GM18502 (cell line): ENCODE data around the gene TRPC6.
A peak's percentile ranks its signal among the peaks of the same experiment; 100 is the strongest.
"Not testable (repeated sequence)": the region's sequence is repeated elsewhere in the genome, so short reads cannot be mapped to it uniquely, and the experiment has no call there.

Source experiments
- ATAC-seq: cut with Tn5 transposase; IDR thresholded peaks from one replicate; pipeline ENCODE4 v1.9.1; 2021; ENCODE audit warnings: mild to moderate bottlenecking; ENCODE audit not compliant: unreplicated experiment, poor library complexity

Gene TRPC6

DNA sequence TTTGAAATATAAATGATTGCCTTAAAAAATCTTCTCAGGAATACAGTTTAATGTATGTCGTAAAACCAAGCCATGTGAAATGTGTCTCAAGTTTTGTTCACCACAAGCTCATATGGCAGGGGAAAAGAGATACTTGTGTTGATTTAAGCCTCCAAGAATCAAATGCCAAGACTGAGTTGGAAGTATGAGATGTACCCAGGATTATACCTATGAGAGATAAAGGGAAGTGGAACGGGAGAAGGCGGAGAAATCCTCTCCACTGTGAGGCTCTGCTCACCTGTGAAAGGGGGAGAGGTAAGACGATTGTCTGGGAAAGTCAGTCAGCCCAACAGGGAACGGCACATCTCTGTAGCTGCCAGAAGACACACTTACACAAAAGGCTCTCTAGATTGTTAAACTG, 124.8 kb downstream of the TRPC6 start:
- no peak for ATAC-seq

GRCh38 chr11:101458161-101458560, 125.6 kb downstream of the TRPC6 start:
- ATAC-seq, result no peak

- no peak for ATAC-seq
Observed at GRCh38 chr11:101456812-101457211, 127.0 kb downstream of the TRPC6 start.

- ATAC-seq, result no peak
Observed at GRCh38 chr11:101453682-101454081, 130.1 kb downstream of the TRPC6 start.

DNA sequence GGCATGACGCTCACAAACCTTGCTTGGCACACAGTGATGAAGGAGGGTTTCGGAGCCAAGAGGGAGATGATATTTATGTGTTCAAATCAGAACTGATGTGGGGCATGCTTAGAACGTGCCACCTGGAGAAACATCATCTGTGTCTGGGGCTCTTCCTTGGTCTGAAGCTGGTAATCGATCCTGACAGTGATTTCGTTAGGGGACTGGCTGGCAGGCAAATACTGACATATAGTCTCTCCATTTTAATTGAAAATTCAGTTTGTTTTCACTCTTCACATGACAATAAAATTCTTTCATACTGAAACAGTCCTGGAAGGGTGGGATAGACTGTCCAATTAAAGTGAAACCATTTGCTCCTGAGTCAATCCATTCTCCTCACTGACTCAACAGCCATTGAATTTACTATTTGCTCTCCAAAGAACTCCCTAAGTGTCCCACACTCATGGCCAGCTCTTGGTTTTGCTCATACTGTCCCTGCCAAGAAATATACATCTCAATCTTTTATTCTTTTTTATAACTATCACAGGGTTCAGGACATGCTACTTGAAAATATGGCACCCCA, 134.8 kb downstream of the TRPC6 start:
- ATAC-seq, result no peak

- ATAC-seq, result no peak
Observed at GRCh38 chr11:101446726-101447125, 137.1 kb downstream of the TRPC6 start.

- ATAC-seq, result no peak
Observed at GRCh38 chr11:101446238-101446637, 137.6 kb downstream of the TRPC6 start.

- ATAC-seq, result no peak
Observed at GRCh38 chr11:101445761-101446160, 138.0 kb downstream of the TRPC6 start.

GRCh38 chr11:101444851-101445250, 139.0 kb downstream of the TRPC6 start:
- no peak for ATAC-seq

DNA sequence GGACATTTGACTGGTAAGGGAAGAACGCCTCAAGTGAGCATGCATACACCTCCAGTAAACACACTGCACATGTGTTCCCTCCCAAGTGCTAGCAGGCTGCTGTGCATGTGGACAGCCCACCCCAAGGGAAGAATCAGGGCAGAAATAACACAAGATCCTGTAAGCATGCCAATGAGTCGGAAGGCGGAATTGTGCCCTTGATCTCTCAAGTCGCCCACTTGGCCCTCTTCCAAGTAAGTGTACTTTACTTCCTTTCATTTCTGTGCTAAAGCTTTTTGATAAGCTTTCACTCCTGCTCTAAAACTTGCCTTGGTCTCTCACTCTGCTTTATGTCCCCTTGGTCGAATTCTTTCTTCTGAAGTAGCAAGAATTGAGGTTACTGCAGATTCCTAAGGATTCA, 139.6 kb downstream of the TRPC6 start:
- no peak for ATAC-seq

- no peak for ATAC-seq
Observed at GRCh38 chr11:101442936-101443521, 140.8 kb downstream of the TRPC6 start.

DNA sequence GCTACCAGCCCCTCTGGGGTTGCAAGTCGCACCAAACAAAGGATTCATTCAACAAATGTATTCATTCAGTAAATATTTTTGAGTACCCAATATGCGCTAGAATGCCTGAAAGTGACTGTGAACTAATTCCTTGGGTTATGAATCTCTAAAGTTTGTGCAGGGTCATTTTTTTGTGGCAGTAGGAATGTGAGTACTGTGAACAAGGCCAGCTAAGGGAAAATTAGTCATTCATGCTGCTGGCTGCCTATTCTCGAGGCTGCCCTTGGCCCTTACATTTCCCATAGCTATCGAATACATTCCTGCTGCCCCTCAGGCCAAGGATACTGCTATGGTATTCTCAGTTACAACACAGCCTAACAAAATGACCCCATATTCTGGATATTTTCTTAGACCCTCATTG, 141.6 kb downstream of the TRPC6 start:
- no peak for ATAC-seq

DNA sequence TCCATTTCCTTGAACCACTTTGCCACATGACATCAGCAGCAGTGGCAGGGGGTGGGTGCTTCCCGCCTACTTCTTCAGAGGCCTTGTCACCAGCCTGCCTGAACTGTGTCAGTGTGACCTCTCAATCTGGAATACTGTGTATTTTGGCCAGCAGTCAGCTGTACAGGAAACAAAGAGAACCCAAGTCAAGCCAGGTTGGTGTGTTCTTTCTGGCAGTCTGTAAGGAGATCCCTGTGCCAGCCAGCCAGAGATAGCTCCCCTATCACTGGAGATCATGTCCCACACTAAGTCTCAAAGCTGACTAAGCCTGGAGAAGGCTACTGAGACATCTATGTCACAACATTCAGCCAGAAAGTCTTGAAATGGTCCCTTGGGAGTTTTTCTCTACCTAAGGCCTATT, 142.1 kb downstream of the TRPC6 start:
- ATAC-seq, result no peak

DNA sequence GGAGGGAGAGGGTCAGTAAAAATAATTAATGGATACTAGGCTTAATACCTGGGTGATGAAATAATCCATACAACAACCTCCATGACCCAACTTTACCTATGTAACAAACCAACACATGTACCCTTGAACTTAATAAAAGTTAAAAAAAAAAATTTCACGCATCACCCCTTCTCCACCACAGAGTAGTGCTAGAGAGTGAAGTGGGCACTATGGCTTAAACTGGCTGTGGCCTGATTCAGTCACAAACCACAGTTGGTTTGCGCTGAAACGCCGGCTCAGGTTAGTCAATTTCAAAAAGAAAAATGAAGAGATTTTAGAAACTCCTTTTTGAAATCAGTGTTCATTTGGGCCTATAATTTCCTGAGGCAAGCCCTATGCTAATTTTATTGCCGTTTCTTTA, 144.3 kb downstream of the TRPC6 start:
- ATAC-seq, result no peak

- ATAC-seq, result not testable (repeated sequence)
Observed at GRCh38 chr11:101438708-101439107, 145.1 kb downstream of the TRPC6 start.

DNA sequence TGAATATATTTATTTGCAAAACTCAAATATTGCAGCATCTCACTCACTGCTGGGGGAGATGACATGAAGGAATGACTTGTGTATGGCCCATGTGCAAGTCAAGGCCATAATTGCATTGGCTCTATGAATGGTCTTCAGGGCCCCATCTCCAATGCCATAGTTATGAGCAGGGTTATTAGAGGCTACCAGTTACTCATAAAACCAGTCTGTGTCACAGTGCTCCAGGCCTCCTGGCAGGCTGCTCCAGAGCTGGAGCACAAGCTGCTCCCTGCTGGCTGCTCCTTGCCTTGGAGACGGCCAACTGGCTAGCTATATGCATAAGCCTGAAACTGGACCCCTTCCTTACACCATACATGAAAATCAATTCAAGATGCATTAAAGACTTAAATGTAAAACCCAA, 145.7 kb downstream of the TRPC6 start:
- ATAC-seq, result no peak

GRCh38 chr11:101436511-101437142, 147.2 kb downstream of the TRPC6 start:
- ATAC-seq, result peak; percentile 65

DNA sequence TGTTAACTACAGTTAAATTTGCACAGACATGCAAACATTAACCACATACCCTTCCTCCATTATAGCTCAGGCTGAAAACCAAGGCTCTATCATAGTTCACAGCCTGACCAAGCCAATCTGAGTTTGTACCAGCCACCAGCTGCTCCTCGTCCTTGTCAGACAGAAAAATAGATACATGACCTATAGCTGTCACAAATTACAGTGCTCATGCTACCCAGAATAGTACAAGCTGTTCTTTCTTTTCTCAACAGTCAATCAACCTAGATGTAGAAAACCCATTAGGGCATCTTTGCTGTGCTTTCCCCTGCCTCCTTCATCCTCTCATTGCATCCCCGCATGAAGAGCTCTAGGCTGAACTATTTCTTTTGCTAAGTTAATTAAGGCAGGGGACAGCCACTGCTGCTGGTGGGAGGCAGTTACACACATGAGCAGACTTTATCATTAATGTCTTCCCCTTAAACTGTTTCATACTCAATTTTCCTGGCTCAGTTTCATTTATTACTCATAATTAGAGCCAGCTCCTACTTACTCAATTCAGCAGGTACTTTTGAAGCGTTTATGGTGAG, 148.3 kb downstream of the TRPC6 start:
- no peak for ATAC-seq

DNA sequence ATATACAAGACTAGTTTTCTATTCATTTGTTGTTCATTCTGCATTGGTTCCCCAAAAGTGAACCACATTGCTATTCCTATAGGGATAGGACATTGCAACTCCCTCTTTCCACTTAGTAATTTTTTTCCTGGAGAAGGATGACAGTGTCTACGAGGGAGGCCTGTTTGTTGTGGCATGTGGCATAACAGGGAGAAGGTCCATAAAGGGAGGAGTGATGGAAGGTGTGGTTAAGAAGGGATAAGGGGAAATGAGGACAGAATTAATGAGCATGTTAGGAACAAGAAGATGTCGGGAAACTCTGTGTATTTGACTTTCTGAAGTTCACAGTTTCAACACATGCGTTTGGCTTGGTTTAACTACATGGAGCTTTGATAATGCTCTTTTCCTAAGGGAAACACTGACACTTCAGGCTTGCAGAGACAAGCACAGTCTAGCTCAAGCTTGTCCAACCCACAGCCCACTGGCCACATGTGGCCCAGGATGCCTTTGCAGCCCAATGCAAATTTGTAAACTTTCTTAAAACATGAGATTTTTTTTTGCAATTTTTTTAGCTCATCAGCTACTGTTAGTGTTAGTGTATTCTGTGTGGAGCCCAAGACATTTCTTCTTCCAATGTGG, 149.7 kb downstream of the TRPC6 start:
- no peak for ATAC-seq

DNA sequence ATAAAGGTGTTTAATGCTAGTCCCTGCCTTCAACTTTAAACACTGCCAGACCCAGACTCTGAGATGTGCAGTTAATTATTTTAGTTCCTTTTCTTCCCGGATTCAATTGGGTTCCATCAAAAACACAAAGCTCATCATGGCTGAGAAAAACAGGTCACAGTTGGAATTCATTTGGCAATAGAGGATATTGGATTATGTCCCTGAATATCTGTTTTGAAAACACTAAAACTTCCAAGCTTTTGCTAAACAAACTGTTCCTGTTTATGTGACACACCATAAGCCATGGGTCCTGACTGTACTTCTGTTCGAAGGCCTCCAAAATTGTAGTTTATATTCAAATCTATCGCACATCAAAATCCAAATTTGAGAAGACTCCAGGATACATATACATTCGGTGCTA, 150.7 kb downstream of the TRPC6 start:
- ATAC-seq, result no peak
